ENCODE data around the gene OSER1. TPM values are rescaled to one million over a fixed set of nuclear protein-coding genes. Genes with fewer than 3 reads are reported as not detected.

OSER1 gene
- total RNA-seq, 1 experiment from 2014 or later, result 35.7 TPM

GRCh38 chr20:44174996-44175765, 35.4 kb downstream of the OSER1 start:
- Mint-ChIP-seq H3K27me3 (ENCODE audit: low read depth) (peaks cover 3% of the 10 kb centered on the region), H3K4me1 (peaks cover 0 to 5% of the 10 kb centered on the region in 2 experiments; a peak in 2 of 4 replicates), H3K4me3 (no peak overlapping the region), H3K9me3 (no peaks in the 10 kb centered on the region), H3K27ac (0 out of 7 replicates have a peak overlapping the region, but pooled peaks of 1 of the 3 experiments have one; percentile 35), H3K36me3 (ENCODE audit: insufficient read depth in 1 of 3, low read depth in 3 of 3) (no peaks in the 10 kb centered on the region)
- H3K14ac ChIP-seq (ENCODE audit: insufficient read depth, low read length), result no peak overlapping the region
- H4K5ac ChIP-seq (ENCODE audit: insufficient read length, low read depth, low read length), result no peak overlapping the region
- no peak overlapping the region for H2BK12ac ChIP-seq (ENCODE audit: insufficient read length, low read depth, low read length)
- H3K56ac ChIP-seq (ENCODE audit: insufficient read length, low read depth, low read length), result no peak overlapping the region
- H3K4me2 ChIP-seq (ENCODE audit: insufficient read depth, insufficient read length, low read length), result no peak overlapping the region
- no peak overlapping the region for H2AFZ ChIP-seq (ENCODE audit: low read length)
- no CpG with 5 or more reads among the region's 13 CpGs for WGBS (ENCODE audit: extremely low coverage, insufficient read length, low lambda C conversion rate)
- H3K9me3 ChIP-seq (ENCODE audit: control insufficient read depth, low read depth, low read length), result no peaks in the 10 kb centered on the region
- H3K79me1 ChIP-seq (ENCODE audit: insufficient read depth, low read depth, low read length, poor library complexity, severe bottlenecking), result no peaks in the 10 kb centered on the region
- H3T11ph ChIP-seq (ENCODE audit: low read length), result no peak overlapping the region
- H2BK120ac ChIP-seq (ENCODE audit: low read depth, low read length, poor library complexity, severe bottlenecking), result no peak overlapping the region
- no peaks in the 10 kb centered on the region for H4K20me1 ChIP-seq (ENCODE audit: control insufficient read depth, insufficient read depth, insufficient read length)
- DNase-seq, result no peak
- no peak overlapping the region for H2BK20ac ChIP-seq (ENCODE audit: low read depth, low read length, poor library complexity, severe bottlenecking)
- H3K4me1 ChIP-seq (ENCODE audit: insufficient read depth, low read length), result no peaks in the 10 kb centered on the region
- H3K23me2 ChIP-seq (ENCODE audit: insufficient read length, low read depth, low read length, poor library complexity, severe bottlenecking), result no peaks in the 10 kb centered on the region
- no peak overlapping the region for H3K27ac ChIP-seq (ENCODE audit: insufficient read length, low read depth, low read length)
- no peak overlapping the region for H3K4ac ChIP-seq (ENCODE audit: low read depth, low read length)
- H3K18ac ChIP-seq (ENCODE audit: insufficient read length, low read depth, low read length), result no peak overlapping the region
- H4K91ac ChIP-seq (ENCODE audit: insufficient read length, low read depth, low read length), result no peak overlapping the region
- no peak overlapping the region for H3K23ac ChIP-seq (ENCODE audit: insufficient read length, low read depth, low read length)
- H2BK15ac ChIP-seq (ENCODE audit: low read depth, low read length), result no peak overlapping the region
- TF ChIP-seq CTCF (conservative IDR thresholded peaks at IDR 0.05), result no peak
- H2AK5ac ChIP-seq (ENCODE audit: insufficient read length, low read length), result no peak overlapping the region
- H3K9ac ChIP-seq (ENCODE audit: extremely low read depth, insufficient read length, low read length), result no peak overlapping the region
- H2BK5ac ChIP-seq (ENCODE audit: insufficient read length, low read length), result no peak overlapping the region
- no peaks in the 10 kb centered on the region for H3K27me3 ChIP-seq (ENCODE audit: insufficient read depth, low read length)
- H4K8ac ChIP-seq (replicated peaks; ENCODE audit: insufficient read length, low read depth, low read length), result no peak overlapping the region
- H3K79me2 ChIP-seq (ENCODE audit: insufficient read depth, low read length), result no peaks in the 10 kb centered on the region
